Suprapubic skin (tissue), 3 donors: Measurements from ENCODE around the gene EARS2.

Source experiments
- EP300 ChIP-seq: sonication (generic); formaldehyde crosslinking; IDR thresholded peaks from one replicate; pipeline ENCODE4 v1.6.1; 2017; ENCODE audit warnings: antibody characterized with exemption
- POLR2A ChIP-seq, 2 donors: fragments of 450-650 bp; IDR thresholded peaks; one replicate each; pipeline ENCODE4 v1.6.1; 2017; ENCODE audit warnings: antibody characterized with exemption in 2 of 2, mild to moderate bottlenecking in 2 of 2, moderate library complexity in 2 of 2
- TF ChIP-seq, protein P1 (sequence below), 2 donors: fragments of 200-600 bp in 1 of 2; fragments of 450-650 bp in 1 of 2; sonication (generic) in 1 of 2; IDR thresholded peaks; one replicate each; pipeline ENCODE4 v1.5.1; 2016 to 2019; ENCODE audit warnings: antibody characterized with exemption in 2 of 2, mild to moderate bottlenecking in 1 of 2, moderate library complexity in 1 of 2

DNA sequence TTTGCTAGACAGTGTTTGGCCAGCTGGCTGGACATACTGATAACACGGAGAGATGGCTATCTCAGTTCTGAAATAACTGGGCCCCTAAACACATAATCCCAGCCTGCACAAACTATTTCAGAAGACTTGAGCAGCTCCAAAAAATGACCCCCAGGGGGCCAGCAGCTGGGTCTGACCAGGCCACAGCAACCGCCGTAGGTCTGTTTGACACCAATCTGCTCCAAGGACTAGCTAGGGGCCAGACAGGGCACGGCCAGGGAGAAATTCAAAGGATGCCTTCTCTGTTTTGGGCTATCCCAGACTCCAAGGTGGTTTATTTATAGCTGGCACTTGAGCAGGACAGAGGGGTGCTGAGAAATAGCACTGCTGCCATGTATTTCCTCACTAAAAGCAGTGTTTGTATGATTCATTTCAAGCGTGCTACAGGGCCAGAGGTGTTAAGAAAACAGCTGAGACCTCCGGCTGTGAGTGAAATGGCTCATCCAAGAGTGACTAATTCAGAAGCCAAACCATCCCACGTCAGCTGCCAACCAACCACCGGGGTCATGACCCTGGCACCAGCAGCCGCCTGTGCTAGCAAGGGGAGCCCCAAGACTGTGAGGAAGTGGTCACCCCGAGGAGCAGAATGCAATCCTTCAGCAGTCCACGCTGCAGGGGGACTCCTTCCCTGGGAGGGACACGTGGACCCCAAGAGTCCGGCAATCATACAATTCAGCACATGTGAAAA lies 52.5 kb downstream of the EARS2 start:
- TF ChIP-seq, protein P1, sequence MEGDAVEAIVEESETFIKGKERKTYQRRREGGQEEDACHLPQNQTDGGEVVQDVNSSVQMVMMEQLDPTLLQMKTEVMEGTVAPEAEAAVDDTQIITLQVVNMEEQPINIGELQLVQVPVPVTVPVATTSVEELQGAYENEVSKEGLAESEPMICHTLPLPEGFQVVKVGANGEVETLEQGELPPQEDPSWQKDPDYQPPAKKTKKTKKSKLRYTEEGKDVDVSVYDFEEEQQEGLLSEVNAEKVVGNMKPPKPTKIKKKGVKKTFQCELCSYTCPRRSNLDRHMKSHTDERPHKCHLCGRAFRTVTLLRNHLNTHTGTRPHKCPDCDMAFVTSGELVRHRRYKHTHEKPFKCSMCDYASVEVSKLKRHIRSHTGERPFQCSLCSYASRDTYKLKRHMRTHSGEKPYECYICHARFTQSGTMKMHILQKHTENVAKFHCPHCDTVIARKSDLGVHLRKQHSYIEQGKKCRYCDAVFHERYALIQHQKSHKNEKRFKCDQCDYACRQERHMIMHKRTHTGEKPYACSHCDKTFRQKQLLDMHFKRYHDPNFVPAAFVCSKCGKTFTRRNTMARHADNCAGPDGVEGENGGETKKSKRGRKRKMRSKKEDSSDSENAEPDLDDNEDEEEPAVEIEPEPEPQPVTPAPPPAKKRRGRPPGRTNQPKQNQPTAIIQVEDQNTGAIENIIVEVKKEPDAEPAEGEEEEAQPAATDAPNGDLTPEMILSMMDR (IDR thresholded peaks at IDR 0.05), result no peak
- TF ChIP-seq EP300 (no peak), POLR2A (IDR thresholded peaks at IDR 0.05) (no peak)
